HEK293T (cell line): ENCODE measurements around the gene ZNF597.

Experiments
- ARNT ChIP-seq: fragments of 450-650 bp; IDR thresholded peaks from 2 replicates; pipeline ENCODE4 v1.6.1; 2017; ENCODE audit warnings: mild to moderate bottlenecking
- BHLHE40 ChIP-seq: fragments of 450-650 bp; IDR thresholded peaks from 2 replicates; pipeline ENCODE4 v1.6.1; 2016; ENCODE audit warnings: mild to moderate bottlenecking, moderate library complexity, borderline replicate concordance
- CTBP1 ChIP-seq: fragments of 450-650 bp; IDR thresholded peaks from 2 replicates; pipeline ENCODE4 v1.6.1; 2016; ENCODE audit warnings: borderline replicate concordance
- FOXK2 ChIP-seq: fragments of 450-650 bp; IDR thresholded peaks from 2 replicates; pipeline ENCODE4 v1.6.1; 2016; ENCODE audit warnings: mild to moderate bottlenecking
- HDGF ChIP-seq: fragments of 450-650 bp; IDR thresholded peaks from 2 replicates; pipeline ENCODE4 v1.6.1; 2017; ENCODE audit warnings: antibody characterized with exemption, borderline replicate concordance
- L3MBTL2 ChIP-seq: fragments of 450-650 bp; conservative IDR thresholded peaks from 2 replicates; pipeline ENCODE4 v1.6.1; 2016; ENCODE audit warnings: mild to moderate bottlenecking
- PKNOX1 ChIP-seq: fragments of 450-650 bp; IDR thresholded peaks from 2 replicates; pipeline ENCODE4 v1.6.1; 2016
- SP1 ChIP-seq: fragments of 450-650 bp; IDR thresholded peaks from 2 replicates; pipeline ENCODE4 v1.6.1; 2017
- SUZ12 ChIP-seq: fragments of 450-650 bp; IDR thresholded peaks from 2 replicates; pipeline ENCODE4 v1.6.1; 2016; ENCODE audit warnings: mild to moderate bottlenecking
- TARDBP ChIP-seq: fragments of 450-650 bp; IDR thresholded peaks from 2 replicates; pipeline ENCODE4 v1.6.1; 2016

- TF ChIP-seq SUZ12 (no peak), TARDBP (no peak), L3MBTL2 (no peak), HDGF (no peak), BHLHE40 (no peak), ARNT (no peak), PKNOX1 (no peak), CTBP1 (no peak), SP1 (no peak), FOXK2 (no peak)
These were observed 35.1 kb upstream of the ZNF597 start for GRCh38 chr16:3478242-3478925.
